Mucosa of descending colon (tissue), 3 donors: ENCODE results near the gene PGLYRP4. TPM values are rescaled to one million over a fixed set of nuclear protein-coding genes. Genes with fewer than 3 reads are reported as not detected.

Experiments
- ATAC-seq: fragments of 200-7000 bp; cut with Tn5 transposase; one replicate; pipeline ENCODE4 v1.9.1; 2020; ENCODE audit warnings: mild to moderate bottlenecking, moderate library complexity
- DNase-seq, 3 donors: peaks; one replicate each; pipeline ENCODE4 v3.0.0-alpha.2; 2020
- H3K36me3 ChIP-seq: fragments of 200-600 bp; one replicate; pipeline ENCODE4 v1.8.0; 2021; ENCODE audit warnings: low read depth, mild to moderate bottlenecking
- H3K4me1 ChIP-seq: fragments of 200-600 bp; one replicate; pipeline ENCODE4 v1.8.0; 2021; ENCODE audit warnings: low read depth, mild to moderate bottlenecking
- H3K4me3 ChIP-seq: fragments of 200-600 bp; one replicate; pipeline ENCODE4 v1.8.0; 2021; ENCODE audit warnings: mild to moderate bottlenecking
- H3K9me3 ChIP-seq: fragments of 200-600 bp; one replicate; pipeline ENCODE4 v1.8.0; 2021; ENCODE audit warnings: mild to moderate bottlenecking
- CTCF ChIP-seq: fragments of 200-600 bp; IDR thresholded peaks from one replicate; pipeline ENCODE4 v1.8.0; 2022; ENCODE audit warnings: antibody characterized with exemption, mild to moderate bottlenecking
- intact Hi-C, 2 donors: fragments of 100-400 bp; cut with DNase I in 1 of 2; cut with micrococcal nuclease in 1 of 2; formaldehyde crosslinking; loops; one replicate each; pipeline versions ENCODE4 v1.11.0 to v1.11.1; 2022; cut with DNase I, micrococcal nuclease
- total RNA-seq, 3 donors: library from RNA; stranded (reverse); fragmentation: NEBNext Ultra II Directional in 2 of 3; extraction: Animal tissue kit (Norgen Biotek cat#: 25700) in 2 of 3; gene quantifications; one replicate each; pipeline versions ENCODE4 v1.2.1 to v1.2.4, GENCODE V29; 2021 to 2023
- donor health status: DM: no; HTN: no; CAD: no; lungs with moderate emphysema.
- donor health status: DM: no; HTN: no; CAD: no.
- donor health status: DM: no; HTN: yes; CAD: no.

The PGLYRP4 gene
- total RNA-seq, 3 donors from 2014 or later: not detected

DNA sequence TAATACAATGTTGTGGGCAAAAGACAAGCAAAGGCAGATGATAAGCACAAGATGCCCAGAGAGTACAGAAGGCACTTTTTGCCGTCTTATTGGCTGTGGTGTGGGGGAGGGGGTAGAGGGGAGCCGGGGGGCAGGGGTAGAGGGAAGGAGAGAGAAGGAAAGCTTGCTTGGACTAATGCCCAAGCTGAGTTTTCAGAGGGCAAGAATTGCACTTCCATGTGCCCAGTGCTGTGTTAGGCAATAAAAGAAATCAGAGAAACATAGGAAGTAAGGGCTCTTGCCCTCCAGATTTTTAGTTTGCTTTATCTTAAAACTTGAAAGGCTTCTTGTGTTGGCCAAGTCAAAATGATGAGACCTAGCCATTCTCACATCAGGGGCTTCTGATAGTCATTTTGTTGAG lies 18.4 kb upstream of the PGLYRP4 start:
- ATAC-seq: no peak
- no peaks in the 10 kb centered on the region for H3K9me3 ChIP-seq
- H3K36me3 ChIP-seq: no peaks in the 10 kb centered on the region
- H3K4me1 ChIP-seq: no peaks in the 10 kb centered on the region
- H3K4me3 ChIP-seq: no peak overlapping the region
- intact Hi-C loops: no loop called here
- TF ChIP-seq CTCF: no peak
- no peak for DNase-seq

DNA sequence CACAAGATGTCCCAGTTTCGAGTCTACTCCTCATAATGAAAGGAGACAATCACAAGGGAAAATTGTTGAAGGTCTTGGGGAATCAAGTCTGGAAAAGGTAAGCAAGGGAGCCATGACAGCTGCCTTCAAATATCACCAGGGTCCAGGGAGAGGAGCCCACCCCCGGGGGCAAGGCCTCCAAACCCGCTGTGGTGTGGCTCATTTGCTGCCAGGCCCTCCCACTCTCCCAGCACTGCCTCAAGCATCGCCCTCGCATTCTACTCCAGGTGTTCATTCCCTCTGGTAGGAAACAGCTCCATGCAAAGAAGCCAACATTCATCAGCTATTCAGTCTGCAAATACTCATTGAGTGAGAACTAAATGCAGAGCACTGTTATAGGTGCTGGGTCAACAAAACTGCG lies 17.6 kb upstream of the PGLYRP4 start:
- Histone ChIP-seq H3K36me3 (no peaks in the 10 kb centered on the region), H3K9me3 (no peaks in the 10 kb centered on the region), H3K4me1 (no peaks in the 10 kb centered on the region), H3K4me3 (no peak overlapping the region)
- no peak for TF ChIP-seq CTCF
- no peak for DNase-seq
- intact Hi-C loops: no loop called here
- no peak for ATAC-seq

- no peak overlapping the region for H3K4me3 ChIP-seq
- TF ChIP-seq CTCF: no peak
- no peaks in the 10 kb centered on the region for H3K9me3 ChIP-seq
- no peaks in the 10 kb centered on the region for H3K4me1 ChIP-seq
- H3K36me3 ChIP-seq: no peaks in the 10 kb centered on the region
- intact Hi-C loops: no loop called here
- ATAC-seq (no peak), DNase-seq (no peak)
Observed at GRCh38 chr1:153365696-153366095, 17.1 kb upstream of the PGLYRP4 start.

- Histone ChIP-seq H3K4me3 (no peak overlapping the region), H3K4me1 (no peaks in the 10 kb centered on the region), H3K9me3 (no peaks in the 10 kb centered on the region), H3K36me3 (no peaks in the 10 kb centered on the region)
- ATAC-seq (no peak), DNase-seq (no peak)
- intact Hi-C loops: no loop called here
- no peak for TF ChIP-seq CTCF
Observed at GRCh38 chr1:153364766-153365666, 16.4 kb upstream of the PGLYRP4 start.

GRCh38 chr1:153364156-153364555 lies 15.5 kb upstream of the PGLYRP4 start:
- Histone ChIP-seq H3K4me1 (no peaks in the 10 kb centered on the region), H3K4me3 (no peak overlapping the region), H3K9me3 (no peaks in the 10 kb centered on the region), H3K36me3 (no peaks in the 10 kb centered on the region)
- ATAC-seq (no peak), DNase-seq (no peak)
- intact Hi-C loops: no loop called here
- no peak for TF ChIP-seq CTCF
